HG02870 (cell line): ENCODE results near the gene CALCB.
"Not testable (repeated sequence)": the region's sequence is repeated elsewhere in the genome, so short reads cannot be mapped to it uniquely, and the experiment has no call there.

Experiments
- ATAC-seq: cut with Tn5 transposase; IDR thresholded peaks from one replicate; pipeline ENCODE4 v1.9.1; 2021; ENCODE audit warnings: mild to moderate bottlenecking, moderate library complexity; ENCODE audit not compliant: unreplicated experiment

Gene CALCB, protein sequence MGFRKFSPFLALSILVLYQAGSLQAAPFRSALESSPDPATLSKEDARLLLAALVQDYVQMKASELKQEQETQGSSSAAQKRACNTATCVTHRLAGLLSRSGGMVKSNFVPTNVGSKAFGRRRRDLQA

GRCh38 chr11:15073361-15074205 lies at the start of gene CALCB:
Gene CALCB (plus strand): TSS chr11:15073593. CDS start chr11:15074719, 1,126 bp downstream.
- no peak for ATAC-seq

GRCh38 chr11:15027011-15027410 lies 46.4 kb upstream of the CALCB start:
- ATAC-seq = no peak

- no peak for ATAC-seq
Observed at GRCh38 chr11:15027956-15028355, 45.4 kb upstream of the CALCB start.

GRCh38 chr11:15028379-15028778 lies 45.0 kb upstream of the CALCB start:
- ATAC-seq = no peak

GRCh38 chr11:15031945-15032344 lies 41.4 kb upstream of the CALCB start:
- ATAC-seq = not testable (repeated sequence)

- no peak for ATAC-seq
Observed at GRCh38 chr11:15034687-15035267, 38.6 kb upstream of the CALCB start.

GRCh38 chr11:15035283-15035682 lies 38.1 kb upstream of the CALCB start:
- ATAC-seq = no peak

DNA sequence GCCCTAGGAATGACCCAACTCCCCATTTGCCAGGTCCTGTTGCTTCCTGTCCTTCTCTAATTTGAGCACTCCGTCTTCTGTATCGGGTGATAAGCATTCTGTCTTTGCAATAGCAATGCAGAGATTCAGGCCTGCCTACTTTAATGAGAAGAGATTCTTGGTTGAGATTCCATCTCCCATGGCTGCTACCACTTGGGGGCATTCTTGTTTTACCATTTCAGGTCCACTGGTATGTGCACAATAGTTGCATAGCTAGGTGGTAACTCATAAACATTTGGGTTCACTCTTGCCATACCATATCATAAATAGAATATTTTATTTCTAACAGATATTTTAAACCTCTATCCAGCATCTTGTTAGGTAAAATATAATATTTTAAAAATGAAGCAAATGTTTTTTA lies 34.4 kb upstream of the CALCB start:
- ATAC-seq = no peak

- ATAC-seq = no peak
Observed at GRCh38 chr11:15045209-15045608, 28.2 kb upstream of the CALCB start.

DNA sequence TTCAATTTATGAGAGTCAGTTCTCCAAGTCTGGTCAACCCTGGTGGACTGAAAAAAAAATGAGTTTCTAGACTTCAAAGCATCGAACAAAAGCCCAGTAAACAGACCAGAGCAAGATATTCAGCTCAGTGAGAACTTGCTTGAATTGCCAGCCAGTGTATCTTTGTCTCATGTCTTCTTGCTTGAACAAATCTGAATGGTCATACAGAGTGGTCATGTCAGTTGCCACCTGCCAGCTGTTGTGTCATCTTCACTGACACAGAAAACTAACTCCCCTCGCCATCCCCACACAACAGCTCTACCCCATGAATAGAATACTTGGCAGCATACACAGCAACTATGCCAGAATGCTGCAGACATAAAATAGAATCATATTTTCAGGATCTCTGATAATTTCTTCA lies 27.5 kb upstream of the CALCB start:
- ATAC-seq = no peak

- not testable (repeated sequence) for ATAC-seq
Observed at GRCh38 chr11:15046673-15047072, 26.7 kb upstream of the CALCB start.

DNA sequence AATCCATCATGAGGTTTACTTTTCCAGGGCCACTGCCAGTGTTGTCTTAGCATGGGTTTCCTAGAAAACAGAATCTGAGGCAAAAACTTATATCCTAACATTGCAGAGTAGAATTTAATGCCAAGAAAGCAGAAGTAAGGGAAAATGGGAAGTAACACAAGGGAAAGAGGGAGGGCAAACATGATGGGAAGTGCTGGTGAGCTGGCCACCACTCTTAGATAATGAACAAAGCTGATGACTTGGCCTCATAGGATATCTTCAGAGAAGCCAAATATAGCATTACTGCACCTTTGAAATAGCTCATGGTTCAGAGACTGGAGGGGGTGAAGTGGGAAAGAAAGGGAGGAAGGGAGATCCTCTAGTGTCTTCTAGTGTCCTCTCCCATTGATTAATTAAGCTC lies 24.8 kb upstream of the CALCB start:
- no peak for ATAC-seq

- ATAC-seq = no peak
Observed at GRCh38 chr11:15053191-15053685, 20.2 kb upstream of the CALCB start.

DNA sequence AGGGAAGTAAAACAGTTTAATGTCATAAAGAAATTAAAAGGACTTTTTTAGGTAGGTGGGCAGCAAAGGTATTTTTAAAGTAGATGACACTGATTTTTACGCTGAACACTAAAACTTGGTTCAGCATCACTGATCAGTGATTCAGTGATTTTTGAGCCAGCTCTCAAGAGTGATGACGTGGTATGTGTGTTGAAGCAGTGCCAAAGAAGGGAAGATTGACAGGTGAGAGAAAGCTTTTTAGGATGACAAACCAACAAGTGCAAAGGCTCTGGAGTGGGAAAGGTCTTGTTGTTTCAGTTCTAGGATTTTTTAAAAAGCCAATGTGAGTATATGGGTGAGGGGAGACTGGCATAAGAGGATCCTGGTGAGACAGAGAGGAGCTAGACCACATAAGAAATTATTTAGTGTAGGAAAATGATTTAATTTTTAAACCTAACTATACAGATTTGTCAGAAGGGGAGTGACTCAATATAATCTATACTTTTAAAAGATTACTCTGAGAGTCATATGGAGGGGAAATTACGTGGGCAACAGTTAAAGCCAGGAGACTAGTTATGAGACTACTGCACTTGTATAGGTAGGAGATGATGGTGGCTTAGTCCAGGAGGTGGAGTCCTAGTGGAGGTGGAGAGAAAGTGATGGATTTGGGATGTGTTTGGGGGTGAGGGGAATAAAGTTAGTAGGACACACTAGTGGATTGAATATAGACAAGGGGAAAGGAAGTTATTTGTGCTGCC lies 17.6 kb upstream of the CALCB start:
- ATAC-seq = no peak

DNA sequence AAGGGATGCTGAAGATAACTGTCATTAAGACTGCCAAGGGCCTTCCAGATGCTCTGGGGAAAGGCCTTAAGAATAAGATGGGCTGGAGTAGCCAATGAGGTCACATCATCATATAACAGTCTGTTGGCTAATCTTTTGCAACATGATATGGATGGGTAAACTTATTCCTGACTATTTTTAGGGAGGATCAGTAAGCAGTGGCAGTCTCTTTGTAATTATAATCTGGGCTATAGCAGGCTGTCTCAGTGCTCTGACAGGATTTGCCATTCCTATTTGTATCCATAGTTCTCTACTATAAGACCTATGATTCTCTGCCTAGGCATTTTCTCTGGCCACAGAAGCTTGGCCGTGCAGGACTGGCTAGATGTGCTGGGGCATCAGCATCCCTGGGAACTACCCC lies 16.1 kb upstream of the CALCB start:
- ATAC-seq = no peak

DNA sequence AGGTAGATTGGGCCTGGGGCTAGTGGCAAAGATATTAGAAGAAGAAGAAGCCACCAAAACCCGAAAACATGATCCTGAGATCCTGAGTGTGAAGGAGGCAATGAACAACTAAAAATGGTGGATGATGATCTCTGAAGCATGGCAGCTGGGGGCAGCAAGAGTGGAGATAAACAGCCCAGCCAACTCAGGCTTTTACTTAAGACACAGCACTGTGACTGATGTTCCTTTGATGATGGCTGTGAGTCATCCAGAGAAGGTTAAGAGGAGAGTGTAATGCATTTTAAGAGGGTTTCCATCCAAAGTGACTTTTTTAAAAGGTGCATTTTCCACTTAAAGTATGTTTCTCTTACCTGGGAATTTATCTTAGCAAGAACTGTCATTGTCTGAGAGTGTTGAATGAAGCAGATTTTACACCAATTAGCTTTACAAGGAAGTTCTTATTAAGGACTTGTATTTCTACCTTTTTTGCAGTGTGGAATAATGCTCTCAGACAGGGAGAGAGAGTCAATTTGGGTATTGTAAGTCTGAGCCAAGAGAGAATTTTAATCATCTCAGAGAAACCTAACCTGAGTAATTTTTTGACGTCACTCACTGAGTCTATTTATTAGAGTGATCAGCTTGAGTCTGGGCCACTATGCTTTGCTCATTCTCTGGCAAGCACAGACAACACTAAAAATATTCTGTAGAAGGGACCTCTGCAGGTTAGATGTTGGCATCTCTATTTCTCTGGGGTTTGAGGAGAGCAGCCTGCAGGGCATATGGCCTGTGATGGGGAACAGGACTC lies 14.1 kb upstream of the CALCB start:
- ATAC-seq = no peak

- ATAC-seq = no peak
Observed at GRCh38 chr11:15062599-15062998, 10.8 kb upstream of the CALCB start.

DNA sequence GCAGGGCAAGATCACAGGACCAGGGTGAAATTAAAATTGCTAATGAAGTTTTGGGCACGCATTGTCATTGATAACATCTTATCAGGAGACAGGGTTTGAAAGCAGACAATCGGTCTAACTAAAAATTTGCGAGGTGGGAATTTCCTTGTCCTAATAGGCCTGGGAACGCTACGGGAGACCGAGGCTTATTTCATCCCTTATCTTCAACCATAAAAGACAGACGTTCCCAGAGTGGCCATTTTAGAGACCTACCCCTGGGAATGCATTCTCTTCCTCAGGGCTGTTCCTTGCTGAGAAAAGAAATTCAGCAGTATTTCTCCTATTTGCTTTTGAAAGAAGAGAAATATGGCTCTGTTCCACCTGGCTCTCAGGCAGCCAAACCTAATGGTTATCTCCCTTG lies 3.6 kb upstream of the CALCB start:
- not testable (repeated sequence) for ATAC-seq

GRCh38 chr11:15071556-15072255 lies 1.7 kb upstream of the CALCB start:
- ATAC-seq = no peak

GRCh38 chr11:15072551-15073143 lies 746 bp upstream of the CALCB start:
- ATAC-seq = no peak
